Smooth muscle cell (in vitro differentiated cells): ENCODE data around the gene POLR1H. TPM values are rescaled to one million over a fixed set of nuclear protein-coding genes. Genes with fewer than 3 reads are reported as not detected.

Experiments
- DNase-seq: peaks from one replicate; lab custom pipeline; 2025; ENCODE audit not compliant: unreplicated experiment; lab: John Stamatoyannopoulos, UW
- H2AFZ ChIP-seq: fragments of 200-600 bp; sonication (generic); 2 replicates; pipeline ENCODE4 v1.6.0; 2016; ENCODE audit warnings: antibody characterized with exemption, low read depth, mild to moderate bottlenecking
- H3F3A ChIP-seq: fragments of 200-600 bp; sonication (generic); 2 replicates; pipeline ENCODE4 v1.6.0; 2017; ENCODE audit warnings: antibody characterized with exemption, low read depth
- H3K27ac ChIP-seq: fragments of 200-600 bp; sonication (generic); 2 replicates; pipeline ENCODE4 v1.5.1; 2016; ENCODE audit warnings: low read depth, mild to moderate bottlenecking
- H3K27me3 ChIP-seq: fragments of 200-600 bp; sonication (generic); 2 replicates; pipeline ENCODE4 v1.6.1; 2016; ENCODE audit warnings: low read depth, mild to moderate bottlenecking
- H3K36me3 ChIP-seq: fragments of 200-600 bp; sonication (generic); 2 replicates; pipeline ENCODE4 v1.5.1; 2016; ENCODE audit warnings: low read depth
- H3K4me1 ChIP-seq: fragments of 200-600 bp; sonication (generic); 2 replicates; pipeline ENCODE4 v1.5.1; 2016; ENCODE audit warnings: low read depth
- H3K4me2 ChIP-seq: fragments of 200-600 bp; sonication (generic); 2 replicates; pipeline ENCODE4 v1.6.0; 2016; ENCODE audit warnings: mild to moderate bottlenecking
- H3K4me3 ChIP-seq: fragments of 200-600 bp; sonication (generic); 2 replicates; pipeline ENCODE4 v1.5.1; 2016; ENCODE audit warnings: mild to moderate bottlenecking
- H3K79me2 ChIP-seq: fragments of 200-600 bp; sonication (generic); 2 replicates; pipeline ENCODE4 v1.6.0; 2016; ENCODE audit warnings: low read depth, mild to moderate bottlenecking
- H3K9ac ChIP-seq: fragments of 200-600 bp; sonication (generic); 2 replicates; pipeline ENCODE4 v1.6.0; 2016; ENCODE audit warnings: low read depth
- H3K9me3 ChIP-seq: fragments of 200-600 bp; sonication (generic); replicated peaks from 2 replicates; pipeline ENCODE4 v1.5.1; 2016; ENCODE audit warnings: low read depth
- H4K20me1 ChIP-seq: fragments of 200-600 bp; sonication (generic); 2 replicates; pipeline ENCODE4 v1.6.0; 2016; ENCODE audit warnings: low read depth
- CTCF ChIP-seq: fragments of 200-600 bp; sonication (generic); IDR thresholded peaks from 2 replicates; pipeline ENCODE4 v1.5.1; 2017; ENCODE audit warnings: borderline replicate concordance, mild to moderate bottlenecking, antibody characterized with exemption; ENCODE audit not compliant: insufficient read depth, poor library complexity, severe bottlenecking
- WGBS: methylation state at CpG from one replicate; pipeline ENCODE4 v1.1.7; 2016; ENCODE audit warnings: low lambda C conversion rate; 5-methylcytosine and 5-hydroxymethylcytosine counted together
- polyA plus RNA-seq: library from polyadenylated mRNA; unstranded; fragments of >200 nt; fragmentation: Nextera tagmentation; extraction: Ambion mirVana; gene quantifications from 2 replicates; pipeline ENCODE4 v1.2.1, GENCODE V29; 2016
- total RNA-seq: library from RNA; depleted of rRNA; stranded (reverse); fragments of >200 nt; gene quantifications from 2 replicates; pipeline ENCODE4 v1.2.3, GENCODE V29; 2014

POLR1H gene
- total and polyA plus RNA-seq, 2 experiments from 2014 or later: 21.0 to 35.1 TPM

- Histone ChIP-seq H3K4me1 (peaks cover 21% of the 10 kb centered on the region), H3K27ac (peak overlapping the region; percentile 85), H3K9me3 (no peaks in the 10 kb centered on the region), H3K36me3 (no peaks in the 10 kb centered on the region), H3K4me3 (peak overlapping the region; percentile 78), H3K27me3 (no peaks in the 10 kb centered on the region), H3K4me2 (peak overlapping the region; percentile 87), H2AFZ (no peak overlapping the region), H4K20me1 (no peaks in the 10 kb centered on the region), H3K9ac (peak overlapping the region; percentile 89), H3K79me2 (peaks cover 24% of the 10 kb centered on the region), H3F3A (peaks cover 8% of the 10 kb centered on the region)
- 98% methylated on average over 7 of the region's 7 CpGs for WGBS
- no peak for TF ChIP-seq CTCF
- no peak for DNase-seq
Measured at GRCh38 chr6:30062471-30063178, 1.6 kb downstream of the POLR1H start.

- Histone ChIP-seq H3K9me3 (no peaks in the 10 kb centered on the region), H4K20me1 (no peaks in the 10 kb centered on the region), H2AFZ (no peak overlapping the region), H3K79me2 (peaks cover 27% of the 10 kb centered on the region), H3K27ac (no peak overlapping the region), H3K36me3 (no peaks in the 10 kb centered on the region), H3K4me2 (no peak overlapping the region), H3K4me3 (no peak overlapping the region), H3K4me1 (peaks cover 26% of the 10 kb centered on the region), H3K27me3 (no peaks in the 10 kb centered on the region), H3F3A (peaks cover 8% of the 10 kb centered on the region), H3K9ac (no peak overlapping the region)
- over 99% methylated on average over 2 of the region's 2 CpGs for WGBS
- no peak for TF ChIP-seq CTCF
- no peak for DNase-seq
Measured at GRCh38 chr6:30063315-30063714, 2.2 kb downstream of the POLR1H start.

- Histone ChIP-seq H3K36me3 (no peaks in the 10 kb centered on the region), H3K27ac (peak overlapping the region; percentile 70), H3K9ac (peak overlapping the region; percentile 36), H3K4me1 (peaks cover 20% of the 10 kb centered on the region), H3K79me2 (peaks cover 22% of the 10 kb centered on the region), H2AFZ (peak overlapping the region; percentile 81), H3K4me2 (peak overlapping the region; percentile 96), H3K27me3 (peaks cover 11% of the 10 kb centered on the region), H3K9me3 (no peaks in the 10 kb centered on the region), H4K20me1 (no peaks in the 10 kb centered on the region), H3K4me3 (peak overlapping the region; percentile 74), H3F3A (peaks cover 8% of the 10 kb centered on the region)
- WGBS: 32% methylated on average over 4 of the region's 4 CpGs
- no peak for TF ChIP-seq CTCF
- no peak for DNase-seq
Measured at GRCh38 chr6:30066082-30066481, 5.0 kb downstream of the POLR1H start.
